SK-N-SH treated with all-trans-retinoic acid at 6 μM for 48 hours (cell line): ENCODE measurements around the gene SCN3B.
A peak's percentile ranks its signal among the peaks of the same experiment; 100 is the strongest.

Experiments used
- ATAC-seq: fragments of 200-7000 bp; cut with Tn5 transposase; 3 replicates; pipeline ENCODE4 v1.9.1; 2020; ENCODE audit warnings: mild to moderate bottlenecking, moderate library complexity
- ARNTL ChIP-seq: fragments of 450-650 bp; formaldehyde crosslinking; IDR thresholded peaks from 2 replicates; pipeline ENCODE4 v1.5.0; 2020; ENCODE audit warnings: low read depth, mild to moderate bottlenecking, moderate library complexity, borderline replicate concordance
- CREB5 ChIP-seq: fragments of 250-450 bp; sonication (Bioruptor Pico); IDR thresholded peaks from 2 replicates; pipeline ENCODE4 v1.5.1; 2020; ENCODE audit warnings: low read depth, mild to moderate bottlenecking, moderate library complexity
- CSDC2 ChIP-seq: fragments of 250-450 bp; sonication (Bioruptor Pico); IDR thresholded peaks from 2 replicates; pipeline ENCODE4 v1.5.0; 2020; ENCODE audit warnings: mild to moderate bottlenecking, moderate library complexity
- GLIS3 ChIP-seq: fragments of 250-450 bp; sonication (Bioruptor Pico); IDR thresholded peaks from 2 replicates; pipeline ENCODE4 v1.5.0; 2020; ENCODE audit warnings: mild to moderate bottlenecking, moderate library complexity
- ISL1 ChIP-seq: fragments of 250-450 bp; sonication (Bioruptor Pico); IDR thresholded peaks from 2 replicates; pipeline ENCODE4 v2.1.2; 2022; ENCODE audit warnings: mild to moderate bottlenecking, moderate library complexity
- OSR1 ChIP-seq: fragments of 250-450 bp; sonication (Bioruptor Pico); IDR thresholded peaks from 2 replicates; pipeline ENCODE4 v1.8.0; 2022; ENCODE audit warnings: moderate library complexity, mild to moderate bottlenecking, inconsistent platforms
- PATZ1 ChIP-seq: fragments of 250-450 bp; sonication (Bioruptor Pico); IDR thresholded peaks from 2 replicates; pipeline ENCODE4 v1.8.0; 2020; ENCODE audit warnings: mild to moderate bottlenecking, moderate library complexity, borderline replicate concordance
- PPARA ChIP-seq: fragments of 250-450 bp; sonication (Bioruptor Pico); IDR thresholded peaks from 2 replicates; pipeline ENCODE4 v1.5.0; 2020; ENCODE audit warnings: mild to moderate bottlenecking, borderline replicate concordance
- RARB ChIP-seq: fragments of 250-450 bp; sonication (Bioruptor Pico); IDR thresholded peaks from 2 replicates; pipeline ENCODE4 v1.8.0; 2021; ENCODE audit warnings: mild to moderate bottlenecking, moderate library complexity
- SNAI2 ChIP-seq: fragments of 250-450 bp; sonication (Bioruptor Pico); IDR thresholded peaks from 2 replicates; pipeline ENCODE4 v1.5.0; 2020; ENCODE audit warnings: mild to moderate bottlenecking, moderate library complexity
- TCF4 ChIP-seq: fragments of 250-450 bp; sonication (Bioruptor Pico); IDR thresholded peaks from 2 replicates; pipeline ENCODE4 v1.8.0; 2021; ENCODE audit warnings: mild to moderate bottlenecking, moderate library complexity, borderline replicate concordance
- TOX ChIP-seq: fragments of 250-450 bp; sonication (Bioruptor Pico); IDR thresholded peaks from 2 replicates; pipeline ENCODE4 v1.8.0; 2021; ENCODE audit warnings: mild to moderate bottlenecking, moderate library complexity, borderline replicate concordance
- TSHZ2 ChIP-seq: fragments of 250-450 bp; sonication (Bioruptor Pico); IDR thresholded peaks from 2 replicates; pipeline ENCODE4 v1.5.0; 2020; ENCODE audit warnings: mild to moderate bottlenecking, moderate library complexity
- ZC3H10 ChIP-seq: fragments of 250-450 bp; sonication (Bioruptor Pico); IDR thresholded peaks from 2 replicates; pipeline ENCODE4 v1.5.1; 2021; ENCODE audit warnings: mild to moderate bottlenecking, moderate library complexity
- ZNF70 ChIP-seq: fragments of 450-650 bp; formaldehyde crosslinking; IDR thresholded peaks from 2 replicates; pipeline ENCODE4 v1.5.0; 2020; ENCODE audit warnings: mild to moderate bottlenecking, moderate library complexity
- ZNF8 ChIP-seq: fragments of 450-650 bp; formaldehyde crosslinking; IDR thresholded peaks from 2 replicates; pipeline ENCODE4 v1.5.0; 2020; ENCODE audit warnings: mild to moderate bottlenecking, moderate library complexity
- TF ChIP-seq, protein P1 (sequence below): fragments of 250-450 bp; sonication (Bioruptor Pico); IDR thresholded peaks from 2 replicates; pipeline ENCODE4 v1.8.0; 2021; ENCODE audit warnings: low read depth, mild to moderate bottlenecking, moderate library complexity, borderline replicate concordance

Gene SCN3B

GRCh38 chr11:123582992-123583504 lies 71.4 kb downstream of the SCN3B start:
- no peak for ATAC-seq
- TF ChIP-seq GLIS3 (no peak), TSHZ2 (CRISPR knock-in tag) (no peak), ZNF8 (CRISPR knock-in tag) (no peak), ARNTL (CRISPR knock-in tag) (no peak)

DNA sequence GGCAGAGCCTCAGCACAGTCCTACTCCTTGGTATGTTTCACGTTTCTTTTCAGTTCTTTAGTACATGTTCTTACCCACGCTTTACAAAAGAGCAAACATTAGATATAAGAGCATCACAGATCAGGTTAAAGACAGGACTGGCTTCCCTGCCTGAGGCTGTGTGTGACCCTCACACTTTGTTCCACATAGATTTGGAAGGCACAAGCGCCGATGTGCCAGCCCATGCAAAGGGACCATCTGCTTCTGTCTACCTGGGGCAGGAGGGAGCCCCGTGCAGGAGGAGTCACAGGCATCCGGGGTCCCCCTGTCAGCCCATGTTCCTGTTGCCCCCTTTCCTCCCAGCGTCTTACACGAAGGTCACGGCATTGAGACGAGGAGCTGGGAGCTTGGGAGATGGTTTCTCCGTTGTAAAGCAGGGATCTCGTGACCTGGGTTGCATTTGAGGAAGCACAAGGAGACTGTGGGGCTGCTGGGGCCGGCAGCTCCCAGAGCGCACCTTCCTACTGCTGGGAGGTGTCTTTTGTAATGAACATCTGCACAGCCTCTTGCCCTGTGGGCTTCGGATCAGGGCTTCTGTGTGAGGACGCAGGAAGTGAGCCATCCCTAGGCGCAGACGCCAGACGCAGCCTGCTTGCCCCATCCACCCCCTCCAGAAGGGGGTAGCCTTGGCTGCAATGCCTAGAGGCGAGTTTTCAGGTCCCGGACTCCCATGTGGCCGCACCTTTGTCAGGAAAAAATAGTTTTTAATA lies 72.6 kb downstream of the SCN3B start:
- ATAC-seq = no peak
- TF ChIP-seq TOX (no peak), ISL1 (CRISPR knock-in tag) (no peak), GLIS3 (no peak), TCF4 (CRISPR knock-in tag) (no peak), SNAI2 (CRISPR knock-in tag) (no peak), ZNF8 (CRISPR knock-in tag) (no peak), PATZ1 (CRISPR knock-in tag) (no peak), OSR1 (CRISPR knock-in tag) (no peak), ARNTL (CRISPR knock-in tag) (no peak)
- TF ChIP-seq, protein P1, sequence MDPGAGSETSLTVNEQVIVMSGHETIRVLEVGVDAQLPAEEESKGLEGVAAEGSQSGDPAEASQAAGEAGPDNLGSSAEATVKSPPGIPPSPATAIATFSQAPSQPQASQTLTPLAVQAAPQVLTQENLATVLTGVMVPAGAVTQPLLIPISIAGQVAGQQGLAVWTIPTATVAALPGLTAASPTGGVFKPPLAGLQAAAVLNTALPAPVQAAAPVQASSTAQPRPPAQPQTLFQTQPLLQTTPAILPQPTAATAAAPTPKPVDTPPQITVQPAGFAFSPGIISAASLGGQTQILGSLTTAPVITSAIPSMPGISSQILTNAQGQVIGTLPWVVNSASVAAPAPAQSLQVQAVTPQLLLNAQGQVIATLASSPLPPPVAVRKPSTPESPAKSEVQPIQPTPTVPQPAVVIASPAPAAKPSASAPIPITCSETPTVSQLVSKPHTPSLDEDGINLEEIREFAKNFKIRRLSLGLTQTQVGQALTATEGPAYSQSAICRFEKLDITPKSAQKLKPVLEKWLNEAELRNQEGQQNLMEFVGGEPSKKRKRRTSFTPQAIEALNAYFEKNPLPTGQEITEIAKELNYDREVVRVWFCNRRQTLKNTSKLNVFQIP (CRISPR knock-in tag) = no peak

DNA sequence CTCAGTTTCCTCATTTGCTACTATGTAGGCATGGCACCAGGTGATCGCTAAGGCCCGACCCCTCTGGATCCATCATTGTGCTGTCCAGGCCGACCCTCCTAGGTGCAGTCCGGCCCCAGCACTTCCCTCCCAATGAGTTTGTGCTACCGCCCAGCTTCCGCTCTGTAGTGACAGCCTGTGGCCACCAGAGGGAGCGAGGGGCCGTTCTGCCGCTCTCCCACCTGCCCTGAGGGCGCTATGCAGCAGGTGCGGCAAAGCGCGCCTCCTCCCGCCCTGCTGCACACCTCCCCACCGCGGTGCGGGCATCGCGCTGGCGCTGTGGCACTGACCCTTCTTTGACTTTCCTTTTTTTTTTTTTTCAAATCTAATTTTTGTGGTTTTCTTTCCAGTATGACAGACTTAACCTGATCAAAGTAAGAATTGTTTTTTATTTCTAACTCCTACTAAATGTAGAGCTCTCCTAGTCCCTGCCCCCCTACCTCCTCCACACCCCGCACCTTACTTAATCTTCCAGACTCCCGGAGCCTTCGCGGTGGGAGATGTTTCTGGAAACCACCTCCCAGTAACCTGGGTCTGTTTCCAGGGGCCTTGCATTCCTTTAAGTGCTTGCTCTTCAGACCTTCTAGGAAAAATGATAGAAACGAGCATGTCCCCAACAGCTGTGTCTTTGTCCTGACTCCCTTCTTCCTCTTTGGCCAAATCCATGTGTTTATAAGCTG lies 73.7 kb downstream of the SCN3B start:
- peak; percentile 86 for ATAC-seq

DNA sequence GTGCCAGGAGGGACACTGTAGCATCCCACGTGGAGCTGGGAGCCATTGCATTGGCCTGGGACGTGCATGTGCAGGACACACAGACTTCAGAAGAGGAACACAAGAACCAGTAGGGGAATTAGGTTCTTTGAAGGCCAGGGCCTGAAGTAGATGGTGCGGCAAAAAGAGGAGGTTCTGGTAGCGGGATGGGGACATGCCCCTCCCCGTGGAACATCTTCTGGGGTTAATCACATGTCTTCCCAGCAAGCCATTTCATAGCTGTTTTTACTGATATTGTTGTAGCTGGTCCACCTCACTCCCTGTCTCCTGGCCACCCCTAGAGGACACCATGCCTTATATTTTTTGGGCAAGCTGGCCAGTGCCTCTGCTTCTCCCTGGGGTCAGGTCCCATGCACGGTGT lies 74.3 kb downstream of the SCN3B start:
- no peak for ATAC-seq
- TF ChIP-seq ZNF70 (CRISPR knock-in tag) (no peak), TCF4 (CRISPR knock-in tag) (no peak), OSR1 (CRISPR knock-in tag) (no peak), CSDC2 (no peak)
- TF ChIP-seq, all 23 proteins: peak for 0

More for the DNA sequence above, 73.7 kb downstream of the SCN3B start:
- TF ChIP-seq PPARA (CRISPR knock-in tag) (no peak), SNAI2 (CRISPR knock-in tag) (0 out of 2 replicates have a peak, but pooled peaks have one; percentile 58)

GRCh38 chr11:123579482-123579812 lies 75.0 kb downstream of the SCN3B start:
- no peak for ATAC-seq
- TF ChIP-seq PATZ1 (CRISPR knock-in tag) = no peak
- no peak for TF ChIP-seq CSDC2
- no peak for TF ChIP-seq CREB5 (CRISPR knock-in tag)
- no peak for TF ChIP-seq ZC3H10 (CRISPR knock-in tag)
- no peak for TF ChIP-seq TSHZ2 (CRISPR knock-in tag)
- no peak for TF ChIP-seq OSR1 (CRISPR knock-in tag)
- no peak for TF ChIP-seq ZNF70 (CRISPR knock-in tag)
- TF ChIP-seq, protein P1 (CRISPR knock-in tag) = no peak
- TF ChIP-seq RARB (CRISPR knock-in tag) = no peak
